ENCODE measurements around the gene HGD.

The HGD gene

GRCh38 chr3:120596116-120596852 is 85.8 kb downstream of the HGD start, which contains the start of gene NDUFB4:
NDUFB4 (plus strand) TSS chr3:120596336; CDS start chr3:120596360, 24 bp downstream.
- peak; percentile 97 for DNase-seq (ENCODE audit: low read depth)
- peak within 1 kb of the TSS; percentile 100 for H3K4me3 ChIP-seq (ENCODE audit: low read depth, low read length)
- TF ChIP-seq CTCF (IDR thresholded peaks at IDR 0.05; ENCODE audit: low read depth, low read length, missing control alignments) = no peak

- TF ChIP-seq CTCF (IDR thresholded peaks at IDR 0.05; ENCODE audit: low read depth, low read length, missing control alignments) = no peak
- H3K4me3 ChIP-seq (ENCODE audit: low read depth, low read length) = peak overlapping the region; percentile 100
- DNase-seq (ENCODE audit: low read depth) = no peak
These were observed 86.3 kb downstream of the HGD start for GRCh38 chr3:120595788-120596115.

- no peak for TF ChIP-seq CTCF (IDR thresholded peaks at IDR 0.05; ENCODE audit: low read depth, low read length, missing control alignments)
- no peak overlapping the region for H3K4me3 ChIP-seq (ENCODE audit: low read depth, low read length)
- no peak for DNase-seq (ENCODE audit: low read depth)
These were observed 94.6 kb downstream of the HGD start for GRCh38 chr3:120587332-120587975.
